ENCODE results near the gene MYNN.

MYNN gene

DNA sequence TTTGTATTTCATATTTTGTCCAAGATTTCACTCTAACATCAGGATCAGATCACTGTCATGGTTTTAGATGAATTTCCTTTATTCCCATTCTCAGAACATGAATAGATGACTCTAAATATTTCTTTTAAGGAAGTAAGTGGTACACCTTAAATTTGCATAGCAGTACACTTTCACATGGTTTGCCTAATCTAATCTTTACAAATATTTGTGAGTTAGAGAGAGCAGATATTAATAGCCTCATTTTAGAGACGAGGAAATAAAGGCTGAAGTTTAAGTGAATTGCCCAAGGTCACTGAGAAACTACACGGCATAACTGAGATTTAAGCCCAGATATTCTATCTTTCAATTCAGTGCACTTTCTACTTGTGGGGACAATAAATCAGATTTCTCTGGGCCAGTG, 22.5 kb upstream of the MYNN start:
- Histone ChIP-seq H3K79me2 (ENCODE audit: low read length) (no peaks in the 10 kb centered on the region), H3K9ac (ENCODE audit: low read length) (no peak overlapping the region), H3K27me3 (replicated peaks; ENCODE audit: insufficient read depth, low read length) (no peaks in the 10 kb centered on the region), H4K20me1 (ENCODE audit: insufficient read depth, low read length) (no peaks in the 10 kb centered on the region), H3F3A (ENCODE audit: insufficient read depth, low read length) (peaks cover 9% of the 10 kb centered on the region; the same call in 1 of the 2 replicates), H3K4me2 (ENCODE audit: low read depth, low read length) (no peak overlapping the region), H3K9me2 (replicated peaks; ENCODE audit: insufficient read depth, low read length) (no peaks in the 10 kb centered on the region), H3K4me3 (ENCODE audit: low read length) (no peak overlapping the region), H3K27ac (ENCODE audit: low read length) (no peak overlapping the region), H3K4me1 (ENCODE audit: low read length) (peaks cover 14% of the 10 kb centered on the region), H2AFZ (ENCODE audit: low read length) (no peak overlapping the region), H3K9me3 (replicated peaks; ENCODE audit: insufficient read depth, low read length) (no peaks in the 10 kb centered on the region), H3K36me3 (replicated peaks; ENCODE audit: insufficient read depth, low read length) (no peaks in the 10 kb centered on the region)
- TF ChIP-seq EZH2 (optimal IDR thresholded peaks at IDR 0.05; ENCODE audit: low read depth, low read length) (no peak), EZH2phosphoT487 (IDR thresholded peaks at IDR 0.05; ENCODE audit: low read length) (no peak)
- no peak for DNase-seq

DNA sequence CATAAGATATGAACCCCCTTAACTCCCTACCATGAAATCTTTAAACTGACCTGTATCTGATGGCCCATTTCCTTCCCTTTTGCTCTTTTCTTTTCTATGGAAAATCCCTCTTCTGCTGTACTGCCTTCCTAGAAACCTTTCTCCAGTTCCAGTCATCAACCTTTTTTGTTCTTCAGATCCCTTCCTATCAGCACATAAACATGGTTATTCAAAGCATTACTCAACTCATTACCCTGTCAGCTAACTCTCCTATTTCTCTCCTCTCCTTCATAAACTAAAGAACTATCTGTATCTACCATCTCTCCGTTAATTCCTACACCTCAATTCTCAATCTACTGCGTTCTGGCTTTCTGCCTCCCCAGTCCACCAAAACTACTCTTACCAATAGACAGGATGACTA, 21.3 kb upstream of the MYNN start:
- no peak overlapping the region for H3K4me3 ChIP-seq (ENCODE audit: low read length)
- H3K9me2 ChIP-seq (replicated peaks; ENCODE audit: insufficient read depth, low read length), result no peaks in the 10 kb centered on the region
- no peaks in the 10 kb centered on the region for H4K20me1 ChIP-seq (ENCODE audit: insufficient read depth, low read length)
- DNase-seq, result no peak
- H2AFZ ChIP-seq (ENCODE audit: low read length), result no peak overlapping the region
- TF ChIP-seq EZH2phosphoT487 (IDR thresholded peaks at IDR 0.05; ENCODE audit: low read length) (no peak), EZH2 (optimal IDR thresholded peaks at IDR 0.05; ENCODE audit: low read depth, low read length) (no peak)
- TF ChIP-seq, protein P1, sequence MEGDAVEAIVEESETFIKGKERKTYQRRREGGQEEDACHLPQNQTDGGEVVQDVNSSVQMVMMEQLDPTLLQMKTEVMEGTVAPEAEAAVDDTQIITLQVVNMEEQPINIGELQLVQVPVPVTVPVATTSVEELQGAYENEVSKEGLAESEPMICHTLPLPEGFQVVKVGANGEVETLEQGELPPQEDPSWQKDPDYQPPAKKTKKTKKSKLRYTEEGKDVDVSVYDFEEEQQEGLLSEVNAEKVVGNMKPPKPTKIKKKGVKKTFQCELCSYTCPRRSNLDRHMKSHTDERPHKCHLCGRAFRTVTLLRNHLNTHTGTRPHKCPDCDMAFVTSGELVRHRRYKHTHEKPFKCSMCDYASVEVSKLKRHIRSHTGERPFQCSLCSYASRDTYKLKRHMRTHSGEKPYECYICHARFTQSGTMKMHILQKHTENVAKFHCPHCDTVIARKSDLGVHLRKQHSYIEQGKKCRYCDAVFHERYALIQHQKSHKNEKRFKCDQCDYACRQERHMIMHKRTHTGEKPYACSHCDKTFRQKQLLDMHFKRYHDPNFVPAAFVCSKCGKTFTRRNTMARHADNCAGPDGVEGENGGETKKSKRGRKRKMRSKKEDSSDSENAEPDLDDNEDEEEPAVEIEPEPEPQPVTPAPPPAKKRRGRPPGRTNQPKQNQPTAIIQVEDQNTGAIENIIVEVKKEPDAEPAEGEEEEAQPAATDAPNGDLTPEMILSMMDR (IDR thresholded peaks at IDR 0.05; ENCODE audit: low read length), result no peak
- H3K79me2 ChIP-seq (ENCODE audit: low read length), result no peaks in the 10 kb centered on the region
- H3K36me3 ChIP-seq (replicated peaks; ENCODE audit: insufficient read depth, low read length), result no peaks in the 10 kb centered on the region
- H3K27me3 ChIP-seq (replicated peaks; ENCODE audit: insufficient read depth, low read length), result no peaks in the 10 kb centered on the region
- no peak overlapping the region for H3K27ac ChIP-seq (ENCODE audit: low read length)
- peaks cover 5% of the 10 kb centered on the region for H3K4me1 ChIP-seq (ENCODE audit: low read length)
- H3K4me2 ChIP-seq (ENCODE audit: low read depth, low read length), result no peak overlapping the region
- no peak overlapping the region for H3K9ac ChIP-seq (ENCODE audit: low read length)
- peaks cover 3% of the 10 kb centered on the region; the same call in 1 of the 2 replicates for H3F3A ChIP-seq (ENCODE audit: insufficient read depth, low read length)
- H3K9me3 ChIP-seq (replicated peaks; ENCODE audit: insufficient read depth, low read length), result no peaks in the 10 kb centered on the region

DNA sequence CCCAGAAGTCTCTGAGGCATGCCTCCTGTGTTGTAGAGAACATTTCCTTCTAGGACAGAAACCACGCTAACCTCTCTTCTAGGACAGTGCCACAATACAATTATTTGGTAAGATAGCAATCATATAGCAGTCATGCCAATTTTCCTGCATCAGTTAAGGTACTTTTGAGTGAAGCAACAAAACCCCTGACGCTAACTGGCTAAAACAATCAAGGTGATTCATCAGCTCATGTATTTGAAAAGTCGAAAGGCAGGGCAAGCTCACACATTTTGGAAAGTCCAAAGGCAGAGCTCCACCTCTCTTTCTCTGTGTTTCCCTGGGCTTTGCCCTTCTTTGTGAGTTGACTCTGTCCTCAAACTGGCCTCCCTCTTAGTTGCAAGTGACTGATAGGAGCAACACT, 18.5 kb upstream of the MYNN start:
- DNase-seq, result no peak

DNA sequence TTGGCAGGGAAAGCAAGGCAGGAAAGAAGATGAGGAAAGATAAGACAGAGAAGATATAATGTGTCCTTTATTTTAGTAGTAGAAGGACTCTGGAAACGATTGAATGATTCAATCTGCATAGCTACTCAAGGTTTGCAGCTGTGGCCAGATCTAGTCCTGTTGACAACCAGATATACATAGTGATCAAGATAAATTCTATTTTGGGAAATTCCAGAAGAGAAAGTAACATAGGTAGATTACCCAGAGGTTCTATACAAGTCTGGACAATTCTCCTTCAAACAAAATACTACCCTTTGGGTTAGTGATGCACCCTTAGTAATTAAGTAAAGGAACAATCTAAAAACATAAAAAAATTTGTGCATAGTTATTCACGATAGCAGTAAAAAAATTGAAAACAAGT, 17.7 kb upstream of the MYNN start:
- no peak for DNase-seq

More for the DNA sequence above, 18.5 kb upstream of the MYNN start:
- Histone ChIP-seq H2AFZ (ENCODE audit: low read length) (no peak overlapping the region), H3K4me3 (ENCODE audit: low read length) (no peak overlapping the region), H3K27ac (ENCODE audit: low read length) (no peak overlapping the region), H3K36me3 (replicated peaks; ENCODE audit: insufficient read depth, low read length) (no peaks in the 10 kb centered on the region), H3K4me1 (ENCODE audit: low read length) (peaks cover 12% of the 10 kb centered on the region), H3K9me2 (replicated peaks; ENCODE audit: insufficient read depth, low read length) (no peaks in the 10 kb centered on the region), H3K9ac (ENCODE audit: low read length) (no peak overlapping the region), H4K20me1 (ENCODE audit: insufficient read depth, low read length) (no peaks in the 10 kb centered on the region), H3K27me3 (replicated peaks; ENCODE audit: insufficient read depth, low read length) (no peaks in the 10 kb centered on the region), H3K79me2 (ENCODE audit: low read length) (no peaks in the 10 kb centered on the region), H3F3A (ENCODE audit: insufficient read depth, low read length) (no peaks in the 10 kb centered on the region), H3K4me2 (ENCODE audit: low read depth, low read length) (no peak overlapping the region), H3K9me3 (replicated peaks; ENCODE audit: insufficient read depth, low read length) (no peaks in the 10 kb centered on the region)
- TF ChIP-seq EZH2phosphoT487 (IDR thresholded peaks at IDR 0.05; ENCODE audit: low read length) (no peak), EZH2 (optimal IDR thresholded peaks at IDR 0.05; ENCODE audit: low read depth, low read length) (no peak)
- TF ChIP-seq, protein P1 (IDR thresholded peaks at IDR 0.05; ENCODE audit: low read length), result no peak

More for the DNA sequence above, 17.7 kb upstream of the MYNN start:
- H3K27ac ChIP-seq (ENCODE audit: low read length), result no peak overlapping the region
- H3K4me3 ChIP-seq (ENCODE audit: low read length), result no peak overlapping the region
- H3K27me3 ChIP-seq (replicated peaks; ENCODE audit: insufficient read depth, low read length), result no peaks in the 10 kb centered on the region
- no peaks in the 10 kb centered on the region for H3K36me3 ChIP-seq (replicated peaks; ENCODE audit: insufficient read depth, low read length)
- H4K20me1 ChIP-seq (ENCODE audit: insufficient read depth, low read length), result no peaks in the 10 kb centered on the region
- no peaks in the 10 kb centered on the region for H3F3A ChIP-seq (ENCODE audit: insufficient read depth, low read length)
- no peaks in the 10 kb centered on the region for H3K9me2 ChIP-seq (replicated peaks; ENCODE audit: insufficient read depth, low read length)
- TF ChIP-seq EZH2 (optimal IDR thresholded peaks at IDR 0.05; ENCODE audit: low read depth, low read length), result no peak
- TF ChIP-seq, protein P1 (IDR thresholded peaks at IDR 0.05; ENCODE audit: low read length), result no peak
- no peak for TF ChIP-seq EZH2phosphoT487 (IDR thresholded peaks at IDR 0.05; ENCODE audit: low read length)
- no peaks in the 10 kb centered on the region for H3K9me3 ChIP-seq (replicated peaks; ENCODE audit: insufficient read depth, low read length)
- no peak overlapping the region for H3K4me2 ChIP-seq (ENCODE audit: low read depth, low read length)
- H3K4me1 ChIP-seq (ENCODE audit: low read length), result peaks cover 12% of the 10 kb centered on the region
- H2AFZ ChIP-seq (ENCODE audit: low read length), result no peak overlapping the region
- H3K79me2 ChIP-seq (ENCODE audit: low read length), result no peaks in the 10 kb centered on the region
- no peak overlapping the region for H3K9ac ChIP-seq (ENCODE audit: low read length)

Measured in MM.1S (cell line).